Activated CD4-positive, alpha-beta T cell treated with anti-CD3 and anti-CD28 coated beads, Interleukin-2, amount 50 U/mL, for 4 hours (primary cell): Measurements from ENCODE around the gene CEPT1.

Experiments
- DNase-seq, 2 experiments: peaks; one replicate each; pipeline ENCODE4 v3.0.0-alpha.2; 2020

Gene CEPT1

GRCh38 chr1:111147948-111148347 is 7.9 kb downstream of the CEPT1 start:
- no peak for DNase-seq

- no peak for DNase-seq
Observed at GRCh38 chr1:111148376-111148881, 8.4 kb downstream of the CEPT1 start.

DNA sequence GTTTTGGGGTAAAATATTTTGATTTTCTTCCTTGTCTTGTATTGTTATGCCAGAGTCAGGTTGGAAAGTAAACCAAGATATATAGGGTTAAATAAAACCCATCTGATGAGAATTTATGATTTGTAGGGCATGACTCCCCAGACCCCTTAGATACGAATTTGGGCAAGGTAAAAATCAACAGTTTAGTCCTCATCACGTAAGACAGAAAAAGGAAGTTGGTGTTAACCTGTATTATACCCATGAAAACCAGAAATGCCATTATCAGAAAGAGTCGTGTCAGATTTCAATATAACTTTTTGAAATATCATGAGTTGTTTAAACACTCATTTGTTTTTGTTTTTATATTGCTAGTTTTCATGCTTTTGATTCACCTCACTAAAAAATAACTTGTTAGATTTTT is 11.8 kb downstream of the CEPT1 start:
- DNase-seq, result no peak

DNA sequence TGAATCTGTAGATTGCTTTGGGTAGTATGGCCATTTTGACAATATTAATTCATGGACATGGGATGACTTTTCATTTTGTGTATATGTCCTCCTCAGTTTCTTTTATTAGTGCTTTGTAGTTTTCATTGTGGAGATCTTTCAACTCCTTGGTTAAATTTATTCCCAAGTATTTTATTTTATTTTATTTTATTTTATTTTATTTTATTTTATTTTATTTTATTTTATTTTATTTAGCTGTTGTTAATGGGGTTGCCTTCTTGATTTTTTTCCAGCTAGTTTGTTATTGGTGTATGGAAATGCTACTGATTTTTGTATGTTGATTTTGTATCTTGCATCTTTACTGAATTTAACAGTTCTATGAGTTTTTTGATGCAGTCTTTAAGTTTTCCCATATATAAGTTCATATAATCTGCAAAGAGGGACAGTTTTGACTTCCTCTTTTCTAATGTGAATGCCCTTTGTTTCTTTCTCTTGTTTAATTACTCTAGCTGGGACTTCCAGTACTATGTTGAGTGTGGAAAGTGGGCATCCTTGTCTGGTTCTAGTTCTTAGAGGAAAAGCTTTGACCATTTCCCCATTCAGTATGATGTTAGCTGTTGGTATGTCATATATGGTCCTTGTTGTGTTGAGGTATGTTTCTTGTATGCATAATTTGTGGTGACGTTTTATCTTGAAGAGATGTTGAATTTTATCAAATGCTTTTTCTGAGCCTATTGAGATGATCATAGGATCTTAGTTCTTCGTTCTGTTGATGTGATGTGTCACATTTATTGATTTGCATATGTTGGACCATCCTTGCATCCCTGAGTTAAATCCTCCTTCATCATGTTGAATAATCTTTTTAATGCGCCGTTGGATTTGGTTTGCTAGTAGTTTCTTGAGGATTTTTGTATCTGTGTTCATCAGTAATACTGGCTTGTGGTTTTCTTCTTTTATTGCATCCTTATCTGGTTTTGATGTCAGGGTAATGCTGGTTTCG is 14.3 kb downstream of the CEPT1 start:
- DNase-seq, result no peak

DNA sequence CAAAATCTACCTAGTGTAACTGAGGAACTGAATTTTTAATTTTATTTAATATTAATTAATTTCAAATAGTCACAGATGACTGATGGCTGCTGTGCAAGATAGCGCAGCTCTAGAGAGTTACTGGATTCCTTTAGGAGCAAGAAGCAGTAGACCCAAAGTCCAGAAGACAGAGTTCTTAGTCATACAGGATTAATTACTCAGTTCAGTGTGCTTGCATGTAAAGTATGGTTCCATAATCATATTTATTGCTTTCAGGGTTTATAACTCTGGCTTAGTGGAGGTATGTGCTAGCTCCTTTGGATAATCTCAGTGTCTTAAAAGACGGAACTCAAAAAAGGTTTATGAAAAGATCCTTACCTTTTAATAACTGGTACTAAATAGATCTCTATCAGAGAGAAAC is 17.4 kb downstream of the CEPT1 start:
- DNase-seq, result no peak

DNA sequence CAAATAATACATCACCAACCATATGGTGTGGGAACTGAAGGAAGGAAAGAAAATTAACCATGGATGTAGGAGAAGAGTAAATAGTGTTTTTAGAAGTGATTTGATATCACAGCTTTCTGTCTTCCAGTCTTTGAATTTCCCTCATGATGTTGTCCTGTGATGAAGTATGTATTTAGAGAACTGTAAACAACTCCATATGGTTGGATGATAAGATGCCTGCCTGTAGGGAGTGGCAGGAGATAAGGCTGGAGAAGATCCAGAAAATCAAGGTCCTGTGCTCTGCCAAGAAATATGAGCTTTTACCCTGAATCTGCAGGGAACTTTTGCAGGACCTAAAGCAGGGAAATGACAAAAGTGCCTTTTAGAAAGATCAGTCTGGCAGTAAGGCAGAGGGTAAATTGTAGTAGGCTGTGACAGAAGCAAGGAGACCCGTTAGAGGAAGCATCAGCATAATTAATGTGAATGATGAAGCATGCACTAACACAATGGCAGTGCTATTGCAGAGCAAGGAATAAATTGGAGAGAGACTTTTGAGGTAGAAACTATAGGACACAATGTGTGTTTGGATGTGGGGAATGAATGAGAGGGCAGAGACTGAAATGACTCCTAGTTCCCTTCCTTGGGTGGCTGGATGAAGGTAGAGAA is 21.9 kb downstream of the CEPT1 start:
- no peak for DNase-seq

- DNase-seq, result no peak
Observed at GRCh38 chr1:111162488-111162880, 22.5 kb downstream of the CEPT1 start.

DNA sequence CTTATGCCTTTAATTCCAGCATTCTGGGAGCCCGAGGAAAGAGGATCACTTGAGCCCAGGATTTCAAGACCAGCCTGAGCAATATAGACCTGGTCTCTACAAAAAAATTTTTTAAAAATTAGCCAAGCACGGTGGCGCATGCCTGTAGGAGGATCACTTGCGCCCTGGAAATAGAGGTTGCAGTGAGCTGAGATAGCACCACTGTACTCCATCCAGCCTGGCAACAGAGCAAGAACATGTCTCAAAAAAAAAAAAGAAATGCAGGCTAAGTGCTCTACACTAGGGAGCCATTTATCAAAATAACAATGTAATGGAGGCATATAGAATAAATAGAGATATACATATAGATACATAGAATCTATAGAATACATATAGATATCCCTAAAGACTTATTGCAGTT is 23.3 kb downstream of the CEPT1 start:
- no peak for DNase-seq

- no peak for DNase-seq
Observed at GRCh38 chr1:111164151-111164550, 24.1 kb downstream of the CEPT1 start.

GRCh38 chr1:111172463-111172862 is 32.4 kb downstream of the CEPT1 start:
- DNase-seq, result no peak

DNA sequence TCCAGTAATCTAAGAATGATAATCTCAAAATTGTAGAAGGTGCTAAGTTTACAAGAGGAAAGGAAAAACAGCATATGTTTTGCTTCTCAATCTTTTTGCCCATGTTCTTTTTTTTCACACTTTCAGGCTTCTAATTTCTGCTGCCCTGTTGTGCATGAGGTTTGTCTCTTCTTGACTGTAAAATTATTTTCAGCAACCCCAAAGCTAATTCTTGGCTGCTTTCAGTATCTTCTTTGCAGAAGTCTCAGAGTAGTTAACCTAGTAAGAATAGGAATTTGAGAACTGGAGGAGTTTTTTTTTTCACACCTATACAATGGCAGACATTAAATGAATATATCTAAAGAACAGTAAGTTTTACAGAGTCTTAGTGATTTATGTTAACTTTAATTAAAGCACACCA is 34.0 kb downstream of the CEPT1 start:
- DNase-seq, result no peak

DNA sequence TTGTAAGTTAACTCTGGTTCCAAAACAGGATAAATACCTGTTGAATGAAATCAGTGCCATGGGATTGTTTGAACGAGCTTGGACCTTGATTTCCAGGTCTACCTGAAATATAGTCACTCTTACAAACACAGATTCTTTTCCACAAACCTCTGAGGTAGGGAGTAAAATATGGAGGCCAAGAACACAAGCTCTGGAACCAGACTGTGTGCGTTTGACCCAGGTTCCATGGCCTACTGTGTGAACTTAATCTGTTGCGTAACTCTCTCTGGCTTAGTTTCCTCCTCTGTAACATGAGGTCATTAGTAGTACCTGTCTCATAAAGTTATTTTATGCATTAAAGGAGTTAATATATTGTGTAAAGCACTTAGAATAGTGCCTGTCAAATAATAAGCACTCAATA is 35.3 kb downstream of the CEPT1 start:
- DNase-seq, result no peak

- DNase-seq, result no peak
Observed at GRCh38 chr1:111176678-111177077, 36.7 kb downstream of the CEPT1 start.

- no peak for DNase-seq
Observed at GRCh38 chr1:111179968-111180533, 40.0 kb downstream of the CEPT1 start.

- DNase-seq, result no peak
Observed at GRCh38 chr1:111182052-111182451, 42.0 kb downstream of the CEPT1 start.

DNA sequence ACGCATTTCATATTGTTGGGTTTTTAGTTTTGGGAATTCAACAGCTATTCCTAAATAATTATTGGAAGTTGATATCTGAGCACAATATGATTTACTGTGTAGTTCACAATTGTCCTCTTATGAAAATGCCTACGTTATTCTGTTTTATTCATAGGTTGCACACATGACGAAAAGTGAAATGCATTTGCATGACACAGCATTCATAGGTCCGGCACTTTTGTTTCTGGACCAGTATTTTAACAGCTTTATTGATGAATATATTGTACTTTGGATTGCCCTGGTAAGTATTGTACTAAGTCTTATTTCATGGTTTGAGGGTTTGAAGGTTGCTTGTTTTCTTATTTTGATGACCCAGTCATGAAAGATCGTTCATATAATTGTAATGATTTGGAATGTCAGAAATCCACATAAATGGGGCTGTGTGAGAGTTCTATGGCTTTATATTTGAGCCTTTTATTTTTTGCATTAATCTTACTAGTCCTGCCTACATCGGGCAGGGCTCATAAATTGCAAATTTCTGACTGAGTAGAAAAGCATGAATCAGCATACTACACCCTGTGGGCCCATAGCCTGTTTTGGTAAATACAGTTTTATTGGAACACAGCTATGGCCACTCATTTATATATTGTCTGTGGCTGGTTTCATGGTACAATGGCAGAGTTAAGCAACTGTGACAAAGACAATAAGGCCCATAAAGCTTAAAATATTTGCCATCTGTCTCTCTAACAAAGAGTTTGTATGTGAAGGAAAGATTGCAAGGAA is 43.5 kb downstream of the CEPT1 start:
- DNase-seq, result no peak

GRCh38 chr1:111184663-111185062 is 44.6 kb downstream of the CEPT1 start:
- no peak for DNase-seq

GRCh38 chr1:111190931-111191451 is 51.0 kb downstream of the CEPT1 start:
- no peak for DNase-seq

GRCh38 chr1:111191496-111191895 is 51.5 kb downstream of the CEPT1 start:
- no peak for DNase-seq

DNA sequence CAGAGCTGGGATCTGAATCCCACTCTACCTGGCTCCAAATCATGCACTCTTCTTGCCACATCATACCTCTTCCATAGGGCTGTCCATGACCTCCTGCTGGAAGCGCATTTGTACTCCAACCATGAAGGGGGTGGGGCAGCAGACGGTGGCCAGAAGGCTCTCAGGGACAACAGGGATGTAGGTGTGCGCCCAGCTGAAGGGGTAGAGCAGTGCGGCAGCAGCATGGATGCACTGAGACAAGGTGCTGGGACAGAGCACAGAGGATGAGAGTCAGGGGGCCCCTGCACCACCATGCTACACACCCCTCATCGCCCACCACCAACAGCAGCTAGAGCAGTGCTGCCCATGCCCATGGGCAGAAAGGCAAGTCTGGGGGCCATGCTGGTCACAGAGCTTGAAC is 52.1 kb downstream of the CEPT1 start:
- no peak for DNase-seq

GRCh38 chr1:111192658-111193519 is 52.9 kb downstream of the CEPT1 start:
- no peak for DNase-seq
